WTC11 (cell line): ENCODE results near the gene AKT3. TPM values are rescaled to one million over a fixed set of nuclear protein-coding genes. Genes with fewer than 3 reads are reported as not detected.

ENCODE experiments used
- ATAC-seq: fragments of 200-7000 bp; cut with Tn5 transposase; 2 replicates; pipeline ENCODE4 v1.10.0; 2021; ENCODE audit warnings: mild to moderate bottlenecking, moderate library complexity
- CTCF ChIA-PET: fragments of 300-600 bp; sonication (Branson Sonifier 250); formaldehyde crosslinking; loops from one replicate; lab custom pipeline; 2021; ENCODE audit warnings: antibody characterized with exemption; lab: Charles Lee
- POLR2A ChIA-PET: fragments of 350-600 bp; sonication (Branson Sonifier 250); formaldehyde crosslinking; loops from one replicate; lab custom pipeline; 2021; ENCODE audit warnings: antibody characterized with exemption; lab: Charles Lee
- DNase-seq: peaks from one replicate; pipeline ENCODE4 v3.0.0; 2021; ENCODE audit warnings: low spot score
- H3K27ac Mint-ChIP-seq: 2 replicates; pipeline ENCODE4 v1.8.0; 2021; ENCODE audit warnings: mixed read lengths
- H3K27me3 Mint-ChIP-seq: 2 replicates; pipeline ENCODE4 v1.8.0; 2021; ENCODE audit warnings: low read depth, mild to moderate bottlenecking, moderate library complexity, mixed read lengths
- H3K36me3 Mint-ChIP-seq: 2 replicates; pipeline ENCODE4 v1.8.0; 2021; ENCODE audit warnings: mixed read lengths
- H3K4me1 Mint-ChIP-seq: 2 replicates; pipeline ENCODE4 v1.8.0; 2022; ENCODE audit warnings: mixed read lengths
- H3K4me3 Mint-ChIP-seq: 2 replicates; pipeline ENCODE4 v1.8.0; 2021; ENCODE audit warnings: mild to moderate bottlenecking, moderate library complexity, mixed read lengths
- H3K9me3 Mint-ChIP-seq: 2 replicates; pipeline ENCODE4 v1.8.0; 2021; ENCODE audit warnings: mixed read lengths
- ATF1 ChIP-seq: sonication (generic); formaldehyde crosslinking; IDR thresholded peaks from 2 replicates; pipeline ENCODE4 v1.8.1; 2023; ENCODE audit warnings: mild to moderate bottlenecking, moderate library complexity, missing genetic modification reagents
- CBFB ChIP-seq: sonication (generic); formaldehyde crosslinking; IDR thresholded peaks from 2 replicates; pipeline ENCODE4 v1.8.1; 2022; ENCODE audit warnings: mild to moderate bottlenecking, low read depth, missing genetic modification reagents
- CREB1 ChIP-seq: sonication (generic); formaldehyde crosslinking; IDR thresholded peaks from 2 replicates; pipeline ENCODE4 v1.8.0; 2023; ENCODE audit warnings: mild to moderate bottlenecking, missing genetic modification reagents
- CREM ChIP-seq: sonication (generic); formaldehyde crosslinking; IDR thresholded peaks from 2 replicates; pipeline ENCODE4 v1.8.1; 2022; ENCODE audit warnings: mild to moderate bottlenecking, missing genetic modification reagents, moderate library complexity
- ELF4 ChIP-seq: sonication (generic); formaldehyde crosslinking; IDR thresholded peaks from 2 replicates; pipeline ENCODE4 v1.8.1; 2022; ENCODE audit warnings: low read depth, mild to moderate bottlenecking, moderate library complexity, missing genetic modification reagents
- EMX1 ChIP-seq: fragments of 250-450 bp; sonication (Bioruptor Pico); IDR thresholded peaks from 2 replicates; pipeline ENCODE4 v1.8.0; 2021; ENCODE audit warnings: mild to moderate bottlenecking
- ESRRA ChIP-seq: sonication (generic); formaldehyde crosslinking; IDR thresholded peaks from 2 replicates; pipeline ENCODE4 v1.8.1; 2022; ENCODE audit warnings: mild to moderate bottlenecking, missing genetic modification reagents, borderline replicate concordance
- GABPB1 ChIP-seq: sonication (generic); formaldehyde crosslinking; IDR thresholded peaks from 2 replicates; pipeline ENCODE4 v1.8.1; 2023; ENCODE audit warnings: mild to moderate bottlenecking, missing genetic modification reagents
- JUN ChIP-seq: sonication (generic); formaldehyde crosslinking; IDR thresholded peaks from 2 replicates; pipeline ENCODE4 v1.8.0; 2023; ENCODE audit warnings: mild to moderate bottlenecking, missing genetic modification reagents
- NFATC4 ChIP-seq: fragments of 250-450 bp; sonication (Bioruptor Pico); IDR thresholded peaks from 2 replicates; pipeline ENCODE4 v1.9.0; 2021; ENCODE audit warnings: mild to moderate bottlenecking
- NFYB ChIP-seq: sonication (generic); formaldehyde crosslinking; conservative IDR thresholded peaks from 2 replicates; pipeline ENCODE4 v1.8.0; 2022; ENCODE audit warnings: low read depth, missing genetic modification reagents
- PRRX2 ChIP-seq: fragments of 250-450 bp; sonication (Bioruptor Pico); IDR thresholded peaks from 2 replicates; pipeline ENCODE4 v1.8.0; 2021; ENCODE audit warnings: mild to moderate bottlenecking
- SMAD3 ChIP-seq: sonication (generic); formaldehyde crosslinking; IDR thresholded peaks from 2 replicates; pipeline ENCODE4 v1.8.0; 2022; ENCODE audit warnings: missing genetic modification reagents, mild to moderate bottlenecking, borderline replicate concordance
- ZNF138 ChIP-seq: sonication (generic); formaldehyde crosslinking; conservative IDR thresholded peaks from 2 replicates; pipeline ENCODE4 v1.8.1; 2022; ENCODE audit warnings: mild to moderate bottlenecking, moderate library complexity, missing genetic modification reagents
- ZNF317 ChIP-seq: sonication (generic); formaldehyde crosslinking; IDR thresholded peaks from 2 replicates; pipeline ENCODE4 v1.8.1; 2023; ENCODE audit warnings: low read depth, mild to moderate bottlenecking, moderate library complexity, missing genetic modification reagents, borderline replicate concordance
- ZNF416 ChIP-seq: fragments of 250-450 bp; sonication (Bioruptor Pico); IDR thresholded peaks from 2 replicates; pipeline ENCODE4 v1.9.0; 2021; ENCODE audit warnings: mild to moderate bottlenecking, inconsistent platforms
- total RNA-seq: library from RNA; stranded (reverse); gene quantifications from 3 replicates; pipeline ENCODE4 v1.2.3, GENCODE V29; 2021
- TF ChIP-seq, protein P1 (sequence below): sonication (generic); formaldehyde crosslinking; IDR thresholded peaks from 2 replicates; pipeline ENCODE4 v1.8.1; 2022; ENCODE audit warnings: low read depth, mild to moderate bottlenecking, moderate library complexity, missing genetic modification reagents, borderline replicate concordance
- TF ChIP-seq, protein P2 (sequence below): sonication (generic); formaldehyde crosslinking; IDR thresholded peaks from 2 replicates; pipeline ENCODE4 v1.8.0; 2022; ENCODE audit warnings: mild to moderate bottlenecking, missing genetic modification reagents
- TF ChIP-seq, protein P3 (sequence below): sonication (generic); formaldehyde crosslinking; IDR thresholded peaks from 2 replicates; pipeline ENCODE4 v1.8.0; 2022; ENCODE audit warnings: missing genetic modification reagents
- TF ChIP-seq, protein P4 (sequence below): sonication (generic); formaldehyde crosslinking; IDR thresholded peaks from 2 replicates; pipeline ENCODE4 v1.8.0; 2023; ENCODE audit warnings: missing genetic modification reagents
- TF ChIP-seq, protein P5 (sequence below): sonication (generic); formaldehyde crosslinking; IDR thresholded peaks from 2 replicates; pipeline ENCODE4 v1.8.0; 2023; ENCODE audit warnings: mild to moderate bottlenecking, missing genetic modification reagents

The AKT3 gene
- total RNA-seq, 1 experiment from 2014 or later = 38.5 TPM

DNA sequence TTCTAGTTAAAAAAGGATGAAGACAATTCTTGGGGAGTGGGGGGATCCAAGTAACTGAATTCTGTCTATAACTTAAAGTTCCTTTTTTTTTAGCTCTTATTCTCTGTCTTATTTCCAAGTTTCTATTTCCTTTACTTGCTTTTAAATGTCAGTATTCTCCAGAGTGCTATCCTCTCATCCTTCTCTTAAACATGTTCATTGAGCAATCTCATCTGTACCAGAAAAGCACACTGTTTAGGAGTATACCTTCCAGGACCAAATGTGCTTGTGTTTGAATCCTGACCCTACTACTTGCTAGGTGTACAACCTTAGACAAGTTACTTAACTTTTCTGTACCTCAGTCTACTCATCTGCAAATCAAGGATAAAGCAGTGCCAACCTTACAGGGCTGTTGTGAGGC, 50.1 kb downstream of the AKT3 start:
- Mint-ChIP-seq H3K27ac (0 out of 2 replicates have a peak overlapping the region, but pooled peaks have one; percentile 77), H3K9me3 (peaks cover 5% of the 10 kb centered on the region; the same call in 1 of the 2 replicates), H3K36me3 (peaks cover under 1% of the 10 kb centered on the region; the same call in 1 of the 2 replicates), H3K4me1 (no peaks in the 10 kb centered on the region), H3K27me3 (no peaks in the 10 kb centered on the region), H3K4me3 (no peak overlapping the region)
- CTCF ChIA-PET = no interaction called here
- POLR2A ChIA-PET = no interaction called here
- DNase-seq (no peak), ATAC-seq (no peak)
- TF ChIP-seq CREM (CRISPR knock-in tag) (no peak), PRRX2 (CRISPR knock-in tag) (no peak), ATF1 (CRISPR knock-in tag) (no peak), NFYB (CRISPR knock-in tag) (no peak), CBFB (CRISPR knock-in tag) (no peak), ZNF317 (CRISPR knock-in tag) (no peak), SMAD3 (CRISPR knock-in tag) (no peak), ZNF416 (CRISPR knock-in tag) (no peak), JUN (CRISPR knock-in tag) (no peak), ZNF138 (CRISPR knock-in tag) (no peak), ESRRA (CRISPR knock-in tag) (no peak), NFATC4 (CRISPR knock-in tag) (no peak), ELF4 (CRISPR knock-in tag) (no peak), EMX1 (CRISPR knock-in tag) (no peak), CREB1 (CRISPR knock-in tag) (no peak)
- TF ChIP-seq, protein P1, sequence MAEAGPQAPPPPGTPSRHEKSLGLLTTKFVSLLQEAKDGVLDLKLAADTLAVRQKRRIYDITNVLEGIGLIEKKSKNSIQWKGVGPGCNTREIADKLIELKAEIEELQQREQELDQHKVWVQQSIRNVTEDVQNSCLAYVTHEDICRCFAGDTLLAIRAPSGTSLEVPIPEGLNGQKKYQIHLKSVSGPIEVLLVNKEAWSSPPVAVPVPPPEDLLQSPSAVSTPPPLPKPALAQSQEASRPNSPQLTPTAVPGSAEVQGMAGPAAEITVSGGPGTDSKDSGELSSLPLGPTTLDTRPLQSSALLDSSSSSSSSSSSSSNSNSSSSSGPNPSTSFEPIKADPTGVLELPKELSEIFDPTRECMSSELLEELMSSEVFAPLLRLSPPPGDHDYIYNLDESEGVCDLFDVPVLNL (CRISPR knock-in tag) = no peak
- TF ChIP-seq, protein P2, sequence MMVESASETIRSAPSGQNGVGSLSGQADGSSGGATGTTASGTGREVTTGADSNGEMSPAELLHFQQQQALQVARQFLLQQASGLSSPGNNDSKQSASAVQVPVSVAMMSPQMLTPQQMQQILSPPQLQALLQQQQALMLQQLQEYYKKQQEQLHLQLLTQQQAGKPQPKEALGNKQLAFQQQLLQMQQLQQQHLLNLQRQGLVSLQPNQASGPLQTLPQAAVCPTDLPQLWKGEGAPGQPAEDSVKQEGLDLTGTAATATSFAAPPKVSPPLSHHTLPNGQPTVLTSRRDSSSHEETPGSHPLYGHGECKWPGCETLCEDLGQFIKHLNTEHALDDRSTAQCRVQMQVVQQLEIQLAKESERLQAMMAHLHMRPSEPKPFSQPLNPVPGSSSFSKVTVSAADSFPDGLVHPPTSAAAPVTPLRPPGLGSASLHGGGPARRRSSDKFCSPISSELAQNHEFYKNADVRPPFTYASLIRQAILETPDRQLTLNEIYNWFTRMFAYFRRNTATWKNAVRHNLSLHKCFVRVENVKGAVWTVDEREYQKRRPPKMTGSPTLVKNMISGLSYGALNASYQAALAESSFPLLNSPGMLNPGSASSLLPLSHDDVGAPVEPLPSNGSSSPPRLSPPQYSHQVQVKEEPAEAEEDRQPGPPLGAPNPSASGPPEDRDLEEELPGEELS (CRISPR knock-in tag) = no peak
- TF ChIP-seq, protein P3, sequence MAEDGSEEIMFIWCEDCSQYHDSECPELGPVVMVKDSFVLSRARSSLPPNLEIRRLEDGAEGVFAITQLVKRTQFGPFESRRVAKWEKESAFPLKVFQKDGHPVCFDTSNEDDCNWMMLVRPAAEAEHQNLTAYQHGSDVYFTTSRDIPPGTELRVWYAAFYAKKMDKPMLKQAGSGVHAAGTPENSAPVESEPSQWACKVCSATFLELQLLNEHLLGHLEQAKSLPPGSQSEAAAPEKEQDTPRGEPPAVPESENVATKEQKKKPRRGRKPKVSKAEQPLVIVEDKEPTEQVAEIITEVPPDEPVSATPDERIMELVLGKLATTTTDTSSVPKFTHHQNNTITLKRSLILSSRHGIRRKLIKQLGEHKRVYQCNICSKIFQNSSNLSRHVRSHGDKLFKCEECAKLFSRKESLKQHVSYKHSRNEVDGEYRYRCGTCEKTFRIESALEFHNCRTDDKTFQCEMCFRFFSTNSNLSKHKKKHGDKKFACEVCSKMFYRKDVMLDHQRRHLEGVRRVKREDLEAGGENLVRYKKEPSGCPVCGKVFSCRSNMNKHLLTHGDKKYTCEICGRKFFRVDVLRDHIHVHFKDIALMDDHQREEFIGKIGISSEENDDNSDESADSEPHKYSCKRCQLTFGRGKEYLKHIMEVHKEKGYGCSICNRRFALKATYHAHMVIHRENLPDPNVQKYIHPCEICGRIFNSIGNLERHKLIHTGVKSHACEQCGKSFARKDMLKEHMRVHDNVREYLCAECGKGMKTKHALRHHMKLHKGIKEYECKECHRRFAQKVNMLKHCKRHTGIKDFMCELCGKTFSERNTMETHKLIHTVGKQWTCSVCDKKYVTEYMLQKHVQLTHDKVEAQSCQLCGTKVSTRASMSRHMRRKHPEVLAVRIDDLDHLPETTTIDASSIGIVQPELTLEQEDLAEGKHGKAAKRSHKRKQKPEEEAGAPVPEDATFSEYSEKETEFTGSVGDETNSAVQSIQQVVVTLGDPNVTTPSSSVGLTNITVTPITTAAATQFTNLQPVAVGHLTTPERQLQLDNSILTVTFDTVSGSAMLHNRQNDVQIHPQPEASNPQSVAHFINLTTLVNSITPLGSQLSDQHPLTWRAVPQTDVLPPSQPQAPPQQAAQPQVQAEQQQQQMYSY (CRISPR knock-in tag) = no peak
- TF ChIP-seq, protein P4, sequence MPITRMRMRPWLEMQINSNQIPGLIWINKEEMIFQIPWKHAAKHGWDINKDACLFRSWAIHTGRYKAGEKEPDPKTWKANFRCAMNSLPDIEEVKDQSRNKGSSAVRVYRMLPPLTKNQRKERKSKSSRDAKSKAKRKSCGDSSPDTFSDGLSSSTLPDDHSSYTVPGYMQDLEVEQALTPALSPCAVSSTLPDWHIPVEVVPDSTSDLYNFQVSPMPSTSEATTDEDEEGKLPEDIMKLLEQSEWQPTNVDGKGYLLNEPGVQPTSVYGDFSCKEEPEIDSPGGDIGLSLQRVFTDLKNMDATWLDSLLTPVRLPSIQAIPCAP (CRISPR knock-in tag) = no peak

DNA sequence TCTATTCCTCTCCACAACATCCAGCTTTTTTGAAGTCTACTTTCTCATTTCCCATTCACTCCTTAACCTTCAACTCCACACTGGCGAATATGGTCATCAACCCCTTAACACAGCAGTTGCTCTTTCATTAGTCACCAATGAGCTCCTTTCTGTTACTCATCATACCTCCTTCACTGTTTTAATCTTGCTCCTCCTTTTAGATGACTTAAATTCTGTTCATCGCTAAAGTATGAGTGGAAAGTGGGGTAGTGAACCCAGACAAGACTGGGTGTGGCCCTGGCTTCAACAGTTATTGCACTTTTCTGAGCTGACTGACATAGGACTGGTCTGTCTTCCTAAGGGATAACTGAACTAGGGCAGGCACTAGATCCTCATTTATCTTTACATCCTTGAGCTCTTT, 51.3 kb downstream of the AKT3 start:
- H3K27ac Mint-ChIP-seq = no peak overlapping the region
- POLR2A ChIA-PET = no interaction called here
- ATAC-seq (no peak), DNase-seq (no peak)
- CTCF ChIA-PET = interaction anchor here (1.3 kb wide), 1 partner anchor 21 kb away, joined by 3 read pairs; no protein-coding TSS in a partner anchor
- TF ChIP-seq GABPB1 (CRISPR knock-in tag) = no peak
- TF ChIP-seq, protein P5, sequence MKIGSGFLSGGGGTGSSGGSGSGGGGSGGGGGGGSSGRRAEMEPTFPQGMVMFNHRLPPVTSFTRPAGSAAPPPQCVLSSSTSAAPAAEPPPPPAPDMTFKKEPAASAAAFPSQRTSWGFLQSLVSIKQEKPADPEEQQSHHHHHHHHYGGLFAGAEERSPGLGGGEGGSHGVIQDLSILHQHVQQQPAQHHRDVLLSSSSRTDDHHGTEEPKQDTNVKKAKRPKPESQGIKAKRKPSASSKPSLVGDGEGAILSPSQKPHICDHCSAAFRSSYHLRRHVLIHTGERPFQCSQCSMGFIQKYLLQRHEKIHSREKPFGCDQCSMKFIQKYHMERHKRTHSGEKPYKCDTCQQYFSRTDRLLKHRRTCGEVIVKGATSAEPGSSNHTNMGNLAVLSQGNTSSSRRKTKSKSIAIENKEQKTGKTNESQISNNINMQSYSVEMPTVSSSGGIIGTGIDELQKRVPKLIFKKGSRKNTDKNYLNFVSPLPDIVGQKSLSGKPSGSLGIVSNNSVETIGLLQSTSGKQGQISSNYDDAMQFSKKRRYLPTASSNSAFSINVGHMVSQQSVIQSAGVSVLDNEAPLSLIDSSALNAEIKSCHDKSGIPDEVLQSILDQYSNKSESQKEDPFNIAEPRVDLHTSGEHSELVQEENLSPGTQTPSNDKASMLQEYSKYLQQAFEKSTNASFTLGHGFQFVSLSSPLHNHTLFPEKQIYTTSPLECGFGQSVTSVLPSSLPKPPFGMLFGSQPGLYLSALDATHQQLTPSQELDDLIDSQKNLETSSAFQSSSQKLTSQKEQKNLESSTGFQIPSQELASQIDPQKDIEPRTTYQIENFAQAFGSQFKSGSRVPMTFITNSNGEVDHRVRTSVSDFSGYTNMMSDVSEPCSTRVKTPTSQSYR (CRISPR knock-in tag) = no peak
- H3K36me3 Mint-ChIP-seq = no peaks in the 10 kb centered on the region
- H3K27me3 Mint-ChIP-seq = no peaks in the 10 kb centered on the region
- peaks cover 5% of the 10 kb centered on the region; the same call in 1 of the 2 replicates for H3K9me3 Mint-ChIP-seq
- no peaks in the 10 kb centered on the region for H3K4me1 Mint-ChIP-seq
- no peak overlapping the region for H3K4me3 Mint-ChIP-seq
